ENCODE results near the gene MAGED2. TPM values are rescaled to one million over a fixed set of nuclear protein-coding genes. Genes with fewer than 3 reads are reported as not detected.

MAGED2 gene
- total RNA-seq, 1 experiment from 2014 or later: 32.4 TPM

DNA sequence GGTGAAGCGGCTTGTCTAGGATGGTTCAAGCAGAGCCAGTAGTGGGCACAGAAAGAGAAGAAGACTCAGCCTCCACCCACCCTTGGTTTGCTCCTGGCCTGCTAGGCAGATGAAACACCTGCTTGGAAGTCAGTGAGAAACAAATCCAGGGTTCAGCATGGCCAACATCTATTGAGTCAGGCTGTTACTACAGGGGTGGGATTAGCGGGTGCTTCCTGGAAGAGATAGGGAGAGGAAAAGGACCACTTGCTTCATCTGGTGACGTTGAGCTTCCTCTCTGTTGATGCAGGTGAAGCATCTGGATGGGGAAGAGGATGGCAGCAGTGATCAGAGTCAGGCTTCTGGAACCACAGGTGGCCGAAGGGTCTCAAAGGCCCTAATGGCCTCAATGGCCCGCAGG is 3.0 kb downstream of the MAGED2 start (continued):
- TF ChIP-seq, protein P1, sequence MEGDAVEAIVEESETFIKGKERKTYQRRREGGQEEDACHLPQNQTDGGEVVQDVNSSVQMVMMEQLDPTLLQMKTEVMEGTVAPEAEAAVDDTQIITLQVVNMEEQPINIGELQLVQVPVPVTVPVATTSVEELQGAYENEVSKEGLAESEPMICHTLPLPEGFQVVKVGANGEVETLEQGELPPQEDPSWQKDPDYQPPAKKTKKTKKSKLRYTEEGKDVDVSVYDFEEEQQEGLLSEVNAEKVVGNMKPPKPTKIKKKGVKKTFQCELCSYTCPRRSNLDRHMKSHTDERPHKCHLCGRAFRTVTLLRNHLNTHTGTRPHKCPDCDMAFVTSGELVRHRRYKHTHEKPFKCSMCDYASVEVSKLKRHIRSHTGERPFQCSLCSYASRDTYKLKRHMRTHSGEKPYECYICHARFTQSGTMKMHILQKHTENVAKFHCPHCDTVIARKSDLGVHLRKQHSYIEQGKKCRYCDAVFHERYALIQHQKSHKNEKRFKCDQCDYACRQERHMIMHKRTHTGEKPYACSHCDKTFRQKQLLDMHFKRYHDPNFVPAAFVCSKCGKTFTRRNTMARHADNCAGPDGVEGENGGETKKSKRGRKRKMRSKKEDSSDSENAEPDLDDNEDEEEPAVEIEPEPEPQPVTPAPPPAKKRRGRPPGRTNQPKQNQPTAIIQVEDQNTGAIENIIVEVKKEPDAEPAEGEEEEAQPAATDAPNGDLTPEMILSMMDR (IDR thresholded peaks at IDR 0.05 in 2 of 3, conservative IDR thresholded peaks at IDR 0.05 in 1 of 3; ENCODE audit: borderline replicate concordance in 1 of 3, insufficient read depth in 1 of 3, low read depth in 2 of 3, low read length in 2 of 3): no peak
- TF ChIP-seq ELF1 (IDR thresholded peaks at IDR 0.05; ENCODE audit: borderline replicate concordance, low read depth) (no peak), ZNF274 (IDR thresholded peaks at IDR 0.05; ENCODE audit: low read depth, low read length) (no peak), POLR2AphosphoS5 (IDR thresholded peaks at IDR 0.05; ENCODE audit: low read depth, low read length) (no peak), YY1 (IDR thresholded peaks at IDR 0.05; ENCODE audit: extremely low read depth, insufficient replicate concordance, low read depth, low read length) (no peak)

DNA sequence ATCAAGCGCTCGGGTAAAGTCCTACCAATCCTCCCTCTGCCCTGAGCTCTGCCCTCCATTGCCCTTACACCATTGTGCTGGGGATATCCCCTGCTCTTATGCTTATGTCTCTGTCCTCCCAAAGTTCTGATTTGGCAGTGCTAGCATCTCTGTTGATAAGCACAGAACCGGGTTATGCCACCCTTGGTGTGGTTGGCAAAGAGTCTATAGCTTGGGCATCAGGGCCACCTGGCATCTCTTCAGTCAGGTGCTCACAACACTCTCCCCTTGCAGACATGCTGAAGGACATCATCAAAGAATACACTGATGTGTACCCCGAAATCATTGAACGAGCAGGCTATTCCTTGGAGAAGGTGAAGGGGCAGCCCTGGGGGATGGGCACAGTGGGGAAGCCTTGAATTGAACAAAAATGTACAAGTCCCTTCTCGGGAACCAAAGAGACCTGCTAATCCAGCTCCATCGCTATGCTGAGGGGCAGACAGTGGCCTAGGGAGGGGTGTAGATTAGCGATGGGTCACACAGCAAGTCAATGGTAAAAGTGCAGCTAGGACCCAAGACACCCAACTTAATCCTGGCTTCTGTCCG is 3.8 kb downstream of the MAGED2 start:
- H3K79me2 ChIP-seq (ENCODE audit: insufficient read depth, low read length): no peaks in the 10 kb centered on the region
- no peaks in the 10 kb centered on the region for H3K9me2 ChIP-seq (ENCODE audit: insufficient read depth)
- no peak overlapping the region for H3K9ac ChIP-seq (ENCODE audit: low read length)
- no TSS peak for BruUV-seq (replicated peaks)
- H3K27ac ChIP-seq (ENCODE audit: low read depth, low read length): no peak overlapping the region
- no peaks in the 10 kb centered on the region for H3K27me3 ChIP-seq (ENCODE audit: insufficient read depth, low read length)
- no peaks in the 10 kb centered on the region; a peak in 1 of 4 replicates for H3K36me3 ChIP-seq (ENCODE audit: control insufficient read depth in 1 of 2, insufficient read depth in 2 of 2, low read length in 2 of 2)
- intact Hi-C loops (cut with micrococcal nuclease): no loop called here
- CTCF ChIA-PET: no interaction called here
- peaks cover 0 to 18% of the 10 kb centered on the region in 2 experiments; a peak in 2 of 4 replicates for H3K4me1 ChIP-seq (ENCODE audit: control insufficient read depth in 1 of 2, insufficient read depth in 2 of 2, low read length in 2 of 2)
- H3K4me3 ChIP-seq (replicated peaks in 1 of 2; ENCODE audit: low read depth in 1 of 2, low read length in 2 of 2): no peak overlapping the region
- no peak for TF ChIP-seq POLR2AphosphoS5 (IDR thresholded peaks at IDR 0.05; ENCODE audit: low read depth, low read length)
- TF ChIP-seq, protein P2, sequence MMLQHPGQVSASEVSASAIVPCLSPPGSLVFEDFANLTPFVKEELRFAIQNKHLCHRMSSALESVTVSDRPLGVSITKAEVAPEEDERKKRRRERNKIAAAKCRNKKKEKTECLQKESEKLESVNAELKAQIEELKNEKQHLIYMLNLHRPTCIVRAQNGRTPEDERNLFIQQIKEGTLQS (IDR thresholded peaks at IDR 0.05): no peak
- TF ChIP-seq EZH2phosphoT487 (IDR thresholded peaks at IDR 0.05; ENCODE audit: borderline replicate concordance): no peak
- no peak for TF ChIP-seq CBX3 (IDR thresholded peaks at IDR 0.05; ENCODE audit: low read depth)
- TF ChIP-seq CEBPB (IDR thresholded peaks at IDR 0.05; ENCODE audit: low read depth): no peak
- no peak for TF ChIP-seq ZNF274 (IDR thresholded peaks at IDR 0.05; ENCODE audit: low read depth, low read length)
- no peak for TF ChIP-seq SIN3A (IDR thresholded peaks at IDR 0.05; ENCODE audit: low read depth)
- no peak for TF ChIP-seq FOSL1 (IDR thresholded peaks at IDR 0.05; ENCODE audit: low read depth)
- no peak for TF ChIP-seq TCF7L2 (IDR thresholded peaks at IDR 0.05; ENCODE audit: borderline replicate concordance, extremely low read depth, insufficient read depth, insufficient read length)
- TF ChIP-seq ELF1 (IDR thresholded peaks at IDR 0.05; ENCODE audit: borderline replicate concordance, low read depth): no peak
- TF ChIP-seq ZFX (IDR thresholded peaks at IDR 0.05): no peak
- TF ChIP-seq JUND (IDR thresholded peaks at IDR 0.05): no peak
- TF ChIP-seq RAD21 (IDR thresholded peaks at IDR 0.05; ENCODE audit: low read depth): no peak
- TF ChIP-seq, protein P3, sequence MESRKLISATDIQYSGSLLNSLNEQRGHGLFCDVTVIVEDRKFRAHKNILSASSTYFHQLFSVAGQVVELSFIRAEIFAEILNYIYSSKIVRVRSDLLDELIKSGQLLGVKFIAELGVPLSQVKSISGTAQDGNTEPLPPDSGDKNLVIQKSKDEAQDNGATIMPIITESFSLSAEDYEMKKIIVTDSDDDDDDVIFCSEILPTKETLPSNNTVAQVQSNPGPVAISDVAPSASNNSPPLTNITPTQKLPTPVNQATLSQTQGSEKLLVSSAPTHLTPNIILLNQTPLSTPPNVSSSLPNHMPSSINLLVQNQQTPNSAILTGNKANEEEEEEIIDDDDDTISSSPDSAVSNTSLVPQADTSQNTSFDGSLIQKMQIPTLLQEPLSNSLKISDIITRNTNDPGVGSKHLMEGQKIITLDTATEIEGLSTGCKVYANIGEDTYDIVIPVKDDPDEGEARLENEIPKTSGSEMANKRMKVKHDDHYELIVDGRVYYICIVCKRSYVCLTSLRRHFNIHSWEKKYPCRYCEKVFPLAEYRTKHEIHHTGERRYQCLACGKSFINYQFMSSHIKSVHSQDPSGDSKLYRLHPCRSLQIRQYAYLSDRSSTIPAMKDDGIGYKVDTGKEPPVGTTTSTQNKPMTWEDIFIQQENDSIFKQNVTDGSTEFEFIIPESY (IDR thresholded peaks at IDR 0.05; ENCODE audit: extremely low read depth, insufficient replicate concordance, low read length): no peak
- H4K20me1 ChIP-seq (ENCODE audit: insufficient read depth): no peaks in the 10 kb centered on the region
- H3K9me3 ChIP-seq (ENCODE audit: control insufficient read depth in 1 of 2, insufficient read depth in 1 of 2, low read depth in 1 of 2, low read length in 2 of 2): no peaks in the 10 kb centered on the region
- DNase-seq (ENCODE audit: low read depth, low spot score) (no peak), ATAC-seq (no peak)
- H3K4me2 ChIP-seq (ENCODE audit: low read length): no peak overlapping the region
- POLR2A ChIA-PET: no interaction called here
- RAD21 ChIA-PET (ENCODE audit: low non-redundant PET in 1 of 2, low total read pairs in 2 of 2, uncharacterized antibody in 2 of 2, unreplicated experiment in 2 of 2): no interaction called here
- no peak overlapping the region for H2AFZ ChIP-seq (ENCODE audit: low read depth, low read length, poor library complexity, severe bottlenecking)

All from HCT116 (cell line).